ENCODE measurements around the gene PAXX. TPM values are rescaled to one million over a fixed set of nuclear protein-coding genes. Genes with fewer than 3 reads are reported as not detected.

The PAXX gene
- total RNA-seq, 1 experiment from 2014 or later = 89.0 TPM

- H3K27ac ChIP-seq (ENCODE audit: low read depth, low read length) = no peak overlapping the region
- intact Hi-C loops (cut with micrococcal nuclease) = no loop called here
- H3K4me2 ChIP-seq (ENCODE audit: low read length) = no peak overlapping the region
- no peak overlapping the region for H2AFZ ChIP-seq (ENCODE audit: low read depth, low read length, poor library complexity, severe bottlenecking)
- no peaks in the 10 kb centered on the region for H4K20me1 ChIP-seq (ENCODE audit: insufficient read depth)
- no peaks in the 10 kb centered on the region for H3K9me2 ChIP-seq (ENCODE audit: insufficient read depth)
- TF ChIP-seq JUND (IDR thresholded peaks at IDR 0.05) = no peak
- no peak for TF ChIP-seq ELF1 (IDR thresholded peaks at IDR 0.05; ENCODE audit: borderline replicate concordance, low read depth)
- no peak for TF ChIP-seq POLR2AphosphoS5 (IDR thresholded peaks at IDR 0.05; ENCODE audit: low read depth, low read length)
- no peak for TF ChIP-seq ATF3 (IDR thresholded peaks at IDR 0.05)
- ChIA-PET POLR2A (no interaction called here), RAD21 (ENCODE audit: low non-redundant PET in 1 of 2, low total read pairs in 2 of 2, uncharacterized antibody in 2 of 2, unreplicated experiment in 2 of 2) (no interaction called here), CTCF (no interaction called here)
- no peaks in the 10 kb centered on the region for H3K4me1 ChIP-seq (ENCODE audit: control insufficient read depth in 1 of 2, insufficient read depth in 2 of 2, low read length in 2 of 2)
- no peak overlapping the region for H3K9ac ChIP-seq (ENCODE audit: low read length)
- no peaks in the 10 kb centered on the region for H3K9me3 ChIP-seq (ENCODE audit: control insufficient read depth in 1 of 2, insufficient read depth in 1 of 2, low read depth in 1 of 2, low read length in 2 of 2)
- H3K27me3 ChIP-seq (ENCODE audit: insufficient read depth, low read length) = no peaks in the 10 kb centered on the region
- H3K36me3 ChIP-seq (ENCODE audit: control insufficient read depth in 1 of 2, insufficient read depth in 2 of 2, low read length in 2 of 2) = peaks cover 19 to 34% of the 10 kb centered on the region in 2 experiments; a peak in 3 of 4 replicates
- no TSS peak for BruUV-seq (replicated peaks)
- ATAC-seq = no peak
- no peak for DNase-seq (ENCODE audit: low read depth, low spot score)
- no peak overlapping the region for H3K4me3 ChIP-seq (replicated peaks in 1 of 2; ENCODE audit: low read depth in 1 of 2, low read length in 2 of 2)
- no peaks in the 10 kb centered on the region for H3K79me2 ChIP-seq (ENCODE audit: insufficient read depth, low read length)
Observed at GRCh38 chr9:137013571-137013940, 21.3 kb downstream of the PAXX start.

GRCh38 chr9:137014166-137014565, 21.9 kb downstream of the PAXX start:
- no peaks in the 10 kb centered on the region for H3K79me2 ChIP-seq (ENCODE audit: insufficient read depth, low read length)
- no peaks in the 10 kb centered on the region for H3K27me3 ChIP-seq (ENCODE audit: insufficient read depth, low read length)
- ATAC-seq = no peak
- H3K9me3 ChIP-seq (ENCODE audit: control insufficient read depth in 1 of 2, insufficient read depth in 1 of 2, low read depth in 1 of 2, low read length in 2 of 2) = no peaks in the 10 kb centered on the region
- no peak overlapping the region for H3K4me2 ChIP-seq (ENCODE audit: low read length)
- no peaks in the 10 kb centered on the region for H4K20me1 ChIP-seq (ENCODE audit: insufficient read depth)
- POLR2A ChIA-PET = no interaction called here
- intact Hi-C loops (cut with micrococcal nuclease) = no loop called here
- no peak overlapping the region for H3K27ac ChIP-seq (ENCODE audit: low read depth, low read length)
- H3K9me2 ChIP-seq (ENCODE audit: insufficient read depth) = no peaks in the 10 kb centered on the region
- BruUV-seq (replicated peaks) = no TSS peak
- no peak overlapping the region for H3K9ac ChIP-seq (ENCODE audit: low read length)
- RAD21 ChIA-PET (ENCODE audit: low non-redundant PET in 1 of 2, low total read pairs in 2 of 2, uncharacterized antibody in 2 of 2, unreplicated experiment in 2 of 2) = no interaction called here
- CTCF ChIA-PET = no interaction called here
- H3K36me3 ChIP-seq (ENCODE audit: control insufficient read depth in 1 of 2, insufficient read depth in 2 of 2, low read length in 2 of 2) = peaks cover 19 to 34% of the 10 kb centered on the region in 2 experiments; a peak in 3 of 4 replicates
- TF ChIP-seq ELF1 (IDR thresholded peaks at IDR 0.05; ENCODE audit: borderline replicate concordance, low read depth) = no peak
- no peak for TF ChIP-seq EZH2phosphoT487 (IDR thresholded peaks at IDR 0.05; ENCODE audit: borderline replicate concordance)
- no peak for TF ChIP-seq POLR2A (IDR thresholded peaks at IDR 0.05; ENCODE audit: borderline replicate concordance, extremely low read depth, insufficient read depth, insufficient read length)
- TF ChIP-seq YY1 (IDR thresholded peaks at IDR 0.05; ENCODE audit: extremely low read depth, insufficient replicate concordance, low read depth, low read length) = no peak
- no peak for TF ChIP-seq EZH2 (IDR thresholded peaks at IDR 0.05)
- TF ChIP-seq MAX (IDR thresholded peaks at IDR 0.05) = no peak
- no peak for TF ChIP-seq CTCF (IDR thresholded peaks at IDR 0.05 in 2 of 3, conservative IDR thresholded peaks at IDR 0.05 in 1 of 3; ENCODE audit: borderline replicate concordance in 1 of 3, insufficient read depth in 1 of 3, low read depth in 2 of 3, low read length in 2 of 3)
- TF ChIP-seq ZNF274 (IDR thresholded peaks at IDR 0.05; ENCODE audit: low read depth, low read length) = no peak
- no peak overlapping the region for H2AFZ ChIP-seq (ENCODE audit: low read depth, low read length, poor library complexity, severe bottlenecking)
- H3K4me1 ChIP-seq (ENCODE audit: control insufficient read depth in 1 of 2, insufficient read depth in 2 of 2, low read length in 2 of 2) = no peaks in the 10 kb centered on the region
- no peak overlapping the region for H3K4me3 ChIP-seq (replicated peaks in 1 of 2; ENCODE audit: low read depth in 1 of 2, low read length in 2 of 2)
- no peak for DNase-seq (ENCODE audit: low read depth, low spot score)

Measured in HCT116 (cell line).